ENCODE results near the gene USH1C. TPM values are rescaled to one million over a fixed set of nuclear protein-coding genes. Genes with fewer than 3 reads are reported as not detected.

Gene USH1C
- total RNA-seq (1 to 10 TPM in 1 of 7 donors, under 1 TPM in 2, not detected in 4; 0.25 to 1.2 (median 0.80) TPM), polyA plus RNA-seq (1 to 10 TPM in 1 of 2 donors, not detected in 1; 1.2 TPM)
- long read RNA-seq, donor 1, partial matches to known transcripts = 0 of 1 reads
- long read RNA-seq, donor 1, other reads (novel, unspliced or antisense) = 0 of 1 reads
- long read RNA-seq, donor 2 = 0 reads
- long read RNA-seq, donor 3, partial matches to known transcripts = 1 of 1 reads
- long read RNA-seq, donor 3, other reads (novel, unspliced or antisense) = 0 of 1 reads

- Histone ChIP-seq H3K4me3 (peak within 1 kb of the TSS; percentile 26), H3K9me3 (no peaks in the 10 kb centered on the region), H3K27me3 (no peaks in the 10 kb centered on the region), H3K36me3 (no peaks in the 10 kb centered on the region), H3K4me1 (ENCODE audit: insufficient read depth) (no peaks in the 10 kb centered on the region), H3K27ac (no peak within 1 kb of the TSS)
- WGBS, 3 donors = 4 to 8% (median 6%) methylated on average over 30 to 32 of the region's 32 CpGs
- DNase-seq = no peak
- TF ChIP-seq POLR2A (IDR thresholded peaks at IDR 0.05) (no peak), EP300 (IDR thresholded peaks at IDR 0.05) (no peak), CTCF (IDR thresholded peaks at IDR 0.05) (no peak)
- intact Hi-C loops (cut with DNase I) = no loop called here
Observed at GRCh38 chr11:17544181-17544622, at the start of gene USH1C. USH1C (minus strand) TSS chr11:17544416; CDS start chr11:17544307, 109 bp downstream.

DNA sequence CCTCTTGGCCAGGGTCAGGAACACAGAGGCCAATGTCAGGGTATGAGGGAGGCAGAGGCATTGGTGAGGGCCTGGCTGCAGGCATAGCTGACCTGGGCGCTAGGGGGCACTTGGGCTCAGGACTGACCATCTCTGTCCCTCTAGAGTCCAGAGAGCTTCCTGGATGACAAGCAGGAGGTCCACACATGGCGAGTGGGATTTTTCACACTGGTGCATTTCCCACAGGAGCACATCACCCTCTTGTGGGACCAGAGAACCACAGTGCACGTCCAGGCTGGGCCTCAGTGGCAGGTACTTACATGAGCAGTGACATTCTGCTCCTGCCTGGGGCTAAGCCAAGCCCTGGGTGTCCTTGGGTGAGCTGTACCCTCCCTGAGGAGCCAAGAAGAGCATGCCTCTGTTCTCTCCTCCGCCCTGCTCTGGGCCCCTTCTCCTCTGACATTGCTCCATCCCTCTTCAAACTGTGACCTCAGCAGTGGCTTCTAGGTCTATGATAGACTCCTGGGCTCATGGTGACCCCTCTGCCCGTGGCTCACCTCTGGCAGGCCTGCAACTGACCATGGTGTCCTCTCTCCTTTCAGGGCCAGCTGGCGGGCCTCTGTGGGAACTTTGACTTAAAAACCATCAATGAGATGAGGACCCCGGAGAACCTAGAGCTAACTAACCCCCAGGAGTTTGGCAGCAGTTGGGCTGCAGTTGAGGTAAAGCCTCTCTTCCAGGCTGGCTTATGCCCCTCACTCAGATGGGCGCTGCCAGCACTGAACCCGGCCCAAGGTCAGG is 49.4 kb upstream of the USH1C start:
- peak in 1 of 5 donors; percentile 2 for DNase-seq
- no peak overlapping the region for H3K27ac ChIP-seq
- H3K4me1 ChIP-seq (ENCODE audit: insufficient read depth) = no peaks in the 10 kb centered on the region
- no peaks in the 10 kb centered on the region for H3K27me3 ChIP-seq
- 71 to 75% (median 73%) methylated on average over 9 of the region's 9 CpGs for WGBS, 3 donors
- no peaks in the 10 kb centered on the region for H3K9me3 ChIP-seq
- no peaks in the 10 kb centered on the region for H3K36me3 ChIP-seq
- intact Hi-C loops (cut with DNase I) = loop anchor here in 3 of 4 donors (10.0 kb wide), 1 partner anchor 381 kb away; no protein-coding TSS in a partner anchor
- TF ChIP-seq CTCF (IDR thresholded peaks at IDR 0.05) (no peak), EP300 (IDR thresholded peaks at IDR 0.05) (no peak), POLR2A (IDR thresholded peaks at IDR 0.05) (no peak)
- no peak overlapping the region for H3K4me3 ChIP-seq

DNA sequence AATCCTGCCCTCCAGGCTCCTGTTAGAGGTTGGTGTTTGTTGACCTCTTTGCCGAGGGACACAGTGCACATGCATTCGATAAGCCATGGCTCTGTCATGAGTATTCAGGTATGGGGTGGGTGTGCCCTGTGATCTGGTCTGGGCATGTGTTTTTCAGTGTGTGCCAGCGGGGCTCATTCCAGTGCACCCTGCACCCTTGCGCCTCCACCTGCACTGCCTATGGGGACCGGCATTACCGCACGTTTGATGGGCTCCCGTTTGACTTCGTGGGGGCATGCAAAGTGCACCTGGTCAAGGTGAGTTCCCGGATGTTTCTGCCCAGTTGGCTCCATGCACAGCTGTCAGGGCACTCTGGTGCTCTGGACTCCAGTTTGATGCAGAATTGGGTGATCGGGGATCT is 47.1 kb upstream of the USH1C start:
- intact Hi-C loops (cut with DNase I) = loop anchor here in 3 of 4 donors (10.0 kb wide), 1 partner anchor 384 kb away; no protein-coding TSS in a partner anchor
- Histone ChIP-seq H3K9me3 (no peaks in the 10 kb centered on the region), H3K4me3 (no peak overlapping the region), H3K36me3 (no peaks in the 10 kb centered on the region), H3K27me3 (no peaks in the 10 kb centered on the region), H3K27ac (no peak overlapping the region), H3K4me1 (ENCODE audit: insufficient read depth) (no peaks in the 10 kb centered on the region)
- WGBS, 3 donors = 82 to 89% (median 82%) methylated on average over 11 of the region's 11 CpGs
- TF ChIP-seq POLR2A (IDR thresholded peaks at IDR 0.05) = no peak
- no peak for TF ChIP-seq EP300 (IDR thresholded peaks at IDR 0.05)
- no peak for TF ChIP-seq CTCF (IDR thresholded peaks at IDR 0.05)
- no peak for DNase-seq

- Histone ChIP-seq H3K36me3 (no peaks in the 10 kb centered on the region), H3K27me3 (no peaks in the 10 kb centered on the region), H3K27ac (no peak overlapping the region), H3K4me1 (ENCODE audit: insufficient read depth) (no peaks in the 10 kb centered on the region), H3K9me3 (no peaks in the 10 kb centered on the region), H3K4me3 (no peak overlapping the region)
- no peak for TF ChIP-seq CTCF (IDR thresholded peaks at IDR 0.05)
- TF ChIP-seq EP300 (IDR thresholded peaks at IDR 0.05) = no peak
- no peak for TF ChIP-seq POLR2A (IDR thresholded peaks at IDR 0.05)
- 80 to 87% (median 81%) methylated on average over 7 of the region's 7 CpGs for WGBS, 3 donors
- intact Hi-C loops (cut with DNase I) = loop anchor here in 3 of 4 donors (10.0 kb wide), 1 partner anchor 384 kb away; no protein-coding TSS in a partner anchor
- DNase-seq = no peak
Observed at GRCh38 chr11:17590463-17590862, 46.2 kb upstream of the USH1C start.

All from ovary (tissue), 10 donors.